Right ventricle myocardium inferior (tissue), 1 donor: ENCODE results near the gene HIPK2. TPM values are rescaled to one million over a fixed set of nuclear protein-coding genes. Genes with fewer than 3 reads are reported as not detected.

Experiments
- ATAC-seq: fragments of 200-7000 bp; cut with Tn5 transposase; one replicate; pipeline ENCODE4 v1.9.1; 2020; ENCODE audit warnings: mild to moderate bottlenecking, moderate library complexity
- DNase-seq: peaks from one replicate; pipeline ENCODE4 v3.0.0; 2021; ENCODE audit errors: missing footprints
- intact Hi-C: fragments of 100-400 bp; cut with DNase I; formaldehyde crosslinking; loops from one replicate; pipeline ENCODE4 v1.11.0; 2022
- total RNA-seq: library from RNA; stranded (reverse); fragmentation: NEBNext Ultra II Directional; extraction: Animal tissue kit (Norgen Biotek cat#: 25700); gene quantifications from one replicate; pipeline ENCODE4 v1.2.1, GENCODE V29; 2021
- donor health status: DM: no; HTN: yes; CAD: no; lungs with severe emphysema.

HIPK2 gene
- total RNA-seq, 1 donor from 2014 or later: 97.8 TPM

DNA sequence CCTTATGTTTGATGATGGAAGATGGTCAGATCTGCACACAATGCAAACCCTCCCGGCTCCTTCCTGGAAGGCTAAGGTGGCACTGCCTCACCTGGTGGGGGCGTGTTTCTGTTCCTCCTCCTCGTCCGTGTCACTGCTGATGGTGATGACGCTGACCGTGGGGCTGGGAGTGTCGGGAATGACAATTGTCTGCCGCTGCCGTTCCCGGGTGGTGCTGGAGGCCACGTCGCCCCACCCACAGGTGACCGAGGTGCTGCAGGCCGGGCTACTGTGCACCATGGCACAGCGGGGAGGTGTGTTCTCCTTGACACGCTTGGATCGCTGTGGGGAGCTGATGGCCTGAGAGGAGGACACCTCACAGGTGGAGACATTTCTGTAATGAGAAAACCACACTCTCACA, 181.2 kb downstream of the HIPK2 start:
- DNase-seq: no peak
- ATAC-seq: no peak
- intact Hi-C loops: no loop called here

- peak; percentile 46 for ATAC-seq
- intact Hi-C loops: no loop called here
- DNase-seq: no peak
These were observed 182.0 kb downstream of the HIPK2 start for GRCh38 chr7:139595806-139596205.

GRCh38 chr7:139594911-139595476, 182.8 kb downstream of the HIPK2 start:
- ATAC-seq (no peak), DNase-seq (no peak)
- intact Hi-C loops: no loop called here

- ATAC-seq: no peak
These were observed 183.7 kb downstream of the HIPK2 start for GRCh38 chr7:139594090-139594489.

GRCh38 chr7:139592801-139593461, 184.9 kb downstream of the HIPK2 start:
- no peak for DNase-seq
- ATAC-seq: no peak
- intact Hi-C loops: no loop called here

More at GRCh38 chr7:139594090-139594489, 183.7 kb downstream of the HIPK2 start:
- no peak for DNase-seq
- intact Hi-C loops: no loop called here

DNA sequence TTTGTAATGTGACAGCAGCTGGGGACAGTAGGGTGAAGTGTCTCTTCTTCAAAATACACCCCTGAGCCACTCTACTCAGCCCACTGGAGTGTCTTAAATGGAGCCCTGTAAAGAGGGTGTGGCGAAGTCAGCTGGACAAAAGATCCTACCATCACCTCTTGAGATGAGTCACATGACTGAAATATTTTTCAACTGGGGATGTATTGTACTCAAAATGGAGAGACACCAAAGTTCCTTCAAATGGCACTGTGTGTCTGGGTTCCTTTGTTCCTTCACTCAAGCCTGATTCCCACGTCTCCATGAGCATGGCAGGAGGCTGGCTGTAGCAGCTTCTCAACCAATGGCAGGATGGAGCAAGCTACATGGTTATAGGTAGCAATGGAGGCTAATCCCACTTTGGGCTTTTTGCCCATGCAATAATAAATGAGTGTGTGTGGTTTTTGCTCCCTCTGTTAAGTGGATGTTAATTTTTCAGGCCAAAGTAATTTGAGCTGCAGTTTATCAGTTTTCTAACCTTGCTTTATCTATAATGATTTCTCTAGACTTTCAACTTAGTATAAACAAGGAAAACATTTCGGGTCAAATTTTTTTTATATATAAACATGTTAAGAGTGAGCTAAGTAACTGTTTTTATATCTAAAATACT, 186.1 kb downstream of the HIPK2 start:
- DNase-seq (no peak), ATAC-seq (no peak)
- intact Hi-C loops: no loop called here

- DNase-seq: no peak
- intact Hi-C loops: no loop called here
- no peak for ATAC-seq
These were observed 188.3 kb downstream of the HIPK2 start for GRCh38 chr7:139589474-139589873.

DNA sequence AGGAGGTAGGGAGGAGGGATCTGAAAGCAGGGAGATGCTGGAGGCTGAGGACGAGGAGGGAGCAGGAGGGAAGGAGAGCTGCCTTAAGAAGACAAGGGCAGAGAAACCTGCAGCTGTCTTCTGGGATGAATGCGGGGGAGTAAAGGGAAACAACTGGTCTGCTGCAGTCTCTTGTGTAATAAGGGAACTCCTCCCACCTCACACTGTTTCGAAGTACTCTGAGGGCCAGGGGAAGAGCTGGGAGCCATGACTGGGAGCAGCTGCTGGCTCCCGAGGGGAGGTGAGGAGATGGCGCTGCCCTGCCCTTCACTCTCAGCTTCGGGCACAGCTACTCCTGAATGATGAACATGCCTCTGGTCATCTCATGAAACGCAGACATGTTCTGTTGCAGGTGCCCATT, 189.2 kb downstream of the HIPK2 start:
- ATAC-seq (peak; percentile 79), DNase-seq (no peak)
- intact Hi-C loops: no loop called here

- ATAC-seq: no peak
- intact Hi-C loops: no loop called here
- DNase-seq: no peak
These were observed 190.3 kb downstream of the HIPK2 start for GRCh38 chr7:139587535-139587934.

GRCh38 chr7:139586286-139586685, 191.5 kb downstream of the HIPK2 start:
- DNase-seq (no peak), ATAC-seq (no peak)
- intact Hi-C loops: no loop called here

- DNase-seq: no peak
- ATAC-seq: no peak
- intact Hi-C loops: no loop called here
These were observed 192.8 kb downstream of the HIPK2 start for GRCh38 chr7:139585042-139585441.

DNA sequence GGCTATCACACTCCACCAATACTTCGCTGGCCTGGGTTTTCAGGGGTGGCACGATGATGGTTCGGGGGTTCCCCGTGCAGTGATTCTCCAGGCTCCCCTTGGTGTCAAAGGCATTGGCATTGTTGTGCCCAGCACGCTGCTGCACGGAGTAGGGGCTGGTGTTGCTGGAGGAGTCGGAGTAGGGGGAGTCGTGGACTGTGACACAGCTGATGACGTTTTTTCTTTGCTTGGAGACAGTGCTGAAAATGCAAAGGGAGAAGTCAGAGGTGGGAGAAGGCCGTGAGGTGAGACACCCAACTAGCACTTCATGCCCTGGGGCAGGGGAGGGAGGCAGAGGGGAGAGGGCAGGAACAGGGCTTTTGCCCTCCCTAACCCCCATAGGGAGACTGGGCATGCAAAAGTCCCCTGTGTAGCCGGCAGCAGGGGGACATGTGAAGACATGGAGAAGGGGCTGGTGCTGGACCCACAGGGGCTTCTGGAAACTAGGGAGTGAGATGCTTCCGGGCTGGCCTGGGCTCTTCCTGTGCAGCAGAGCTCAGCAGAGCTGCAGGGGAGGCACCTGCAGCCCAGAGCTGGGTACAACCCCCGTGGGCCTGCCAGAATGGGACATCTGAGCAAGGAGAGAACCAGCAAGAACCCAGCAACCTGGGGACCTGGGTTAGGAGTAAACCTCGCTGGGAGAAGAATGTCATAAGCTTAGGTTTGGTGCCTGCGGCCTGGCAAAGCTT, 193.8 kb downstream of the HIPK2 start:
- ATAC-seq: no peak
- DNase-seq: no peak
- intact Hi-C loops: no loop called here

DNA sequence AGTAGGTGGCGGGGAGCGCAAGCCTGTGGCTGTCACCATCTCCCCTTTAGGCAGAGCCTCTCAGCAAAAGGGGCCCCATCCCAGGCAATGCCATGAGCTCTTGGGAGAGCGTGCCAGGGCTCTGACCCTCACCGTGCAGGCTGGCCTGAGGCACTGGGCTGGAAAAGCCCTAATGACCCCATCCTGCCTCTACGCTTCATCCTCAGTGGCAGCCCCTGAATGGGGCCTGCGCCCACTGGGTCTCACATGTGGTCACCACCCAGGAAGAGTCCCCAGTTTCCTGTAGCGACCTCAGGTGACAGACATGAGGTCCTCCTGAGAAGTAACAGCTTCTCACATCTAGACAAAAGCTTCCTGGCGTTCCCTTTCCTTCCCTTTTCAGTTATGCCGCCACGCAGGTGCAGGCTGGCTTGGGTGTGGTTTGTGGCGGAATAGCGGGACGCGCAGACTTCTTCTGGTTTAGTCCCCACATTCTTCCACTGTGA, 195.1 kb downstream of the HIPK2 start:
- DNase-seq (no peak), ATAC-seq (no peak)
- intact Hi-C loops: no loop called here

DNA sequence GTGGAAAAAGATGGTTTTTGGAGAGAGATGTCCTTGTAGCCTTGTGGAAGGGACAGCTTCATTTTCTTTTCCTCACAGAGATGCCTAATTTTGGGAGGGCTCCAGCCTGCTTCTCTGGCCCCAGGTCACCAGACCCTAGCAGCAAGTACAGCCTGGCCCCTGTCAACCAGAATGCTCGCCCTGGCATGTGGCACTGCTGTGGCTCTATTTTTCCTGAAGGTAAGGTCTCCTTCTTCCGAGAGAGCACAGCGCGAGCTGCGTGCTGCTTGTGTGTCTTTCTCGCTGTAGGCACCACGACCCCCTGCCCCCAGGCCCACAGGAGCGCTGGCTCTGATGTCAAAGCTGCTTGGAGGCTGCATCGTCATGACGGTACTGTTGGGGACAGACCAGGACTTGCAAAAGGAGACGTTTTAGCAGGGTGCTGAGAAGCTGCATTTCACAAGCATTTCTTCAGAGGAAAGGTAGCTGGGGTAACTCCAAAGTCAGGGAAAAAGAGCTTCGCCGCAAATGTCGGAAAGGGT, 195.6 kb downstream of the HIPK2 start:
- intact Hi-C loops: no loop called here
- DNase-seq: no peak
- no peak for ATAC-seq

DNA sequence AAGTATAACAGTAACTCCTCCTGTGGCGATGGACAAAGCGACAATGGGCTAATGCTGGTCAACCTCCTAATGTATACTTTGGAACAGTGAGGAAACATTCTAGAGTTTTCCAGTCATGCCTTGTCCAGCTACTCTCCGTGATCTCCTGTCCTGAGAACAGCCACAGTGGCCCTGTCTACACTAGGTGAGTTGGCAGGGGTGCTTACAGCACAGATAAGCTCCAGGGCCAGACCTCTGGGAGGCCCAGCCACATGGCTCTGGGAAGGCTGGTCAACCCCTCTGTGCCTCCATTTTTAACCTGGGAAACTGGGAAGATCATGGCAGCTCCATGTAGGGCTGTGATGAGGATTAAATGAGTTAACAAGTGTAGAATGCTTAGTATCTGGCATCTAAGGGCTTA, 197.4 kb downstream of the HIPK2 start:
- intact Hi-C loops: no loop called here
- DNase-seq (no peak), ATAC-seq (no peak)

DNA sequence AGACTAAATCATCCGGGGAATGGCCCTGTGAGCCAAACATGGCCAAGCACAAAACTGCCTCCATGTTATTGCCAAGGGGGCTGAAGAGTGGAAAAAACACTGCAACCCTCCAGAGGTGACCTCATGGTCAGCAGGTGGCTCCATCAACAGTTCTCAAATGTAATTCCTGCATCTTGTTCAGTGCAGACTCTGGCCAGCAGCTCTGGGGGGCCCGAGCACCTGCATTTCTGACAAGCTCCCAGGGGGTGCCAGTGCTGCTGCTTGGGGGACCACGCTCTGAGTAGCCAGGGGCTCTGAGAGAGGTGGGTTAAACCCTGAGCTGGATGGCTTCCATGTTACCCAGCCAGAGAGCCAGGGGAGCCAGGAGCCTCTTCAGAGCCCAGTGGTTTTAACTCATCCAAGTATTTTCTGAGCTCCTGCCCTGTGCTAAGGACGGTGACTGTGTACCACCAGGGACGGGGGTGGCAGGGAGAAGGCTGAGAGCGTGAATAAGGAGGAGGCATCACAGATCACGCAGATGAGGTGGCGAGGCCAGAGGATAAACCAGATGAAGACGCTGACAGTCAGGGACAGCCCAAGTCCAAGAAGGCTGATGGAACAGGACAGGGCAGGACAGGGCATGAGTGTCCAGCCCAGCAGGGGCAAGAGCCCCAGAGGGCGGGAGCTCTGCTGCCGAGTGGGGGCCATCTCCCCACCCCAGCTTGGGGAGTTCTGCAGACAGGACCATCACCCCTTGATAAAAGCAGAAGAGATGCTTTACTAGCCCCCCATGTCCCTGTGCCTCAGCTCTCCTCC, 201.4 kb downstream of the HIPK2 start:
- no peak for DNase-seq
- ATAC-seq: no peak
- intact Hi-C loops: no loop called here

DNA sequence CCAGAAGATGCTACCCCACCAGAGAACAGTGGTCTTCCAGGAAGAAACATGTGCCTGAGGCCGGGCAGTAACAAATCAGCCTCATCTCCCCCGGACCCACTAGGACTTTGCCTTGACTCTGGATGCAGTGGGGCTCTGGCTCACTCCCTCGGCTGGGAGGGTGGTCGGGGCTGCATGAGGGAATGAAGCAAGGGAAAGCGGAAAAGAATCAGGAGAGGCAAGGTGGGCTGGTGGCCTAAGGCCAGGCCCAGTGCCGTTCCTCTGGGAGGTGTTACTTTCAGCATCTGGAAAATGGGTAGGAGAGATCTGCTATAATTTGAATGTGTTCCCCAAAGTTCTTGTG, 202.5 kb downstream of the HIPK2 start:
- intact Hi-C loops: no loop called here
- ATAC-seq: no peak
- no peak for DNase-seq

GRCh38 chr7:139574618-139575337, 203.0 kb downstream of the HIPK2 start:
- intact Hi-C loops: no loop called here
- peak; percentile 91 for ATAC-seq
- DNase-seq: no peak
